ENCODE measurements around the gene CFAP47. TPM values are rescaled to one million over a fixed set of nuclear protein-coding genes. Genes with fewer than 3 reads are reported as not detected.
"Not testable (repeated sequence)": the region's sequence is repeated elsewhere in the genome, so short reads cannot be mapped to it uniquely, and the experiment has no call there.

Gene CFAP47
- total and polyA plus RNA-seq, 9 of the 15 experiments (the other 6 are each of a cell fraction or from before 2014, with no cell fraction given), result 0.06 to 0.29 (median 0.13) TPM

- CTCF ChIA-PET (ENCODE audit: low intra/inter-chr PET ratio); H3K79me2 ChIP-seq (ENCODE audit: control insufficient read depth, insufficient read depth, low read length); ATAC-seq; BruUV-seq (replicated peaks); DNase-seq (ENCODE audit: extremely low read depth in 1 of 4, low spot score in 3 of 4); H2AFZ ChIP-seq (ENCODE audit: low read depth, low read length); H3K27ac ChIP-seq (ENCODE audit: extremely low read depth, low read depth, low read length); H3K9ac ChIP-seq (ENCODE audit: insufficient read depth in 1 of 2, low read depth in 2 of 2, low read length in 2 of 2); FAIRE-seq; in situ Hi-C loops (cut with MboI); POLR2A ChIA-PET; H3K4me2 ChIP-seq (ENCODE audit: insufficient read depth, low read length); H3K36me3 ChIP-seq (ENCODE audit: control insufficient read depth, insufficient read depth, low read length); H3K4me1 ChIP-seq (replicated peaks in 1 of 2; ENCODE audit: control insufficient read depth in 2 of 2, insufficient read depth in 2 of 2, low read length in 2 of 2); H3K4me3 ChIP-seq; H4K20me1 ChIP-seq (replicated peaks; ENCODE audit: control insufficient read depth, insufficient read depth, low read length); H3K27me3 ChIP-seq (ENCODE audit: control insufficient read depth in 2 of 2, insufficient read depth in 2 of 2, low read length in 2 of 2); H3K9me3 ChIP-seq (replicated peaks; ENCODE audit: control insufficient read depth, insufficient read depth, low read depth, low read length); H3K9me1 ChIP-seq (ENCODE audit: control insufficient read depth, insufficient read depth, low read length); intact Hi-C loops (cut with micrococcal nuclease): not testable (repeated sequence)
- WGBS (ENCODE audit: insufficient coverage, low coverage, missing lambda C conversion rate), result 0% methylated on average over 4 of the region's 6 CpGs
Observed at GRCh38 chrX:35986816-35987215, 67.3 kb downstream of the CFAP47 start.

GRCh38 chrX:36007207-36007606 lies 87.7 kb downstream of the CFAP47 start:
- intact Hi-C loops (cut with micrococcal nuclease), result no loop called here
- CTCF ChIA-PET (ENCODE audit: low intra/inter-chr PET ratio), result no interaction called here
- BruUV-seq (replicated peaks), result no TSS peak
- Histone ChIP-seq H3K79me2 (ENCODE audit: control insufficient read depth, insufficient read depth, low read length) (no peaks in the 10 kb centered on the region), H4K20me1 (replicated peaks; ENCODE audit: control insufficient read depth, insufficient read depth, low read length) (no peaks in the 10 kb centered on the region), H3K9me3 (replicated peaks; ENCODE audit: control insufficient read depth, insufficient read depth, low read depth, low read length) (no peaks in the 10 kb centered on the region), H3K27me3 (ENCODE audit: control insufficient read depth in 2 of 2, insufficient read depth in 2 of 2, low read length in 2 of 2) (no peaks in the 10 kb centered on the region), H3K4me1 (replicated peaks in 1 of 2; ENCODE audit: control insufficient read depth in 2 of 2, insufficient read depth in 2 of 2, low read length in 2 of 2) (no peaks in the 10 kb centered on the region), H2AFZ (ENCODE audit: low read depth, low read length) (no peak overlapping the region), H3K27ac (ENCODE audit: extremely low read depth, low read depth, low read length) (no peak overlapping the region), H3K9me1 (ENCODE audit: control insufficient read depth, insufficient read depth, low read length) (no peaks in the 10 kb centered on the region), H3K36me3 (ENCODE audit: control insufficient read depth, insufficient read depth, low read length) (no peaks in the 10 kb centered on the region), H3K4me3 (no peak overlapping the region), H3K4me2 (ENCODE audit: insufficient read depth, low read length) (no peak overlapping the region), H3K9ac (ENCODE audit: insufficient read depth in 1 of 2, low read depth in 2 of 2, low read length in 2 of 2) (no peak overlapping the region)
- FAIRE-seq (no peak), DNase-seq (ENCODE audit: extremely low read depth in 1 of 4, low spot score in 3 of 4) (no peak), ATAC-seq (no peak)
- no peak for TF ChIP-seq IFI16 (CRISPR knock-in tag; IDR thresholded peaks at IDR 0.05)
- TF ChIP-seq BRD9 (IDR thresholded peaks at IDR 0.05; ENCODE audit: low read depth, partially characterized antibody), result no peak
- TF ChIP-seq PHF21A (IDR thresholded peaks at IDR 0.05; ENCODE audit: borderline replicate concordance, low read depth), result no peak
- TF ChIP-seq TAF9B (IDR thresholded peaks at IDR 0.05; ENCODE audit: partially characterized antibody), result no peak
- TF ChIP-seq ZKSCAN1 (IDR thresholded peaks at IDR 0.05; ENCODE audit: low read depth, low read length), result no peak
- no peak for TF ChIP-seq TAL1 (IDR thresholded peaks at IDR 0.05)
- no peak for TF ChIP-seq TCF7 (IDR thresholded peaks at IDR 0.05; ENCODE audit: borderline replicate concordance)
- no peak for TF ChIP-seq ZNF764 (CRISPR knock-in tag; IDR thresholded peaks at IDR 0.05; ENCODE audit: low read depth)
- in situ Hi-C loops (cut with MboI), result no loop called here
- WGBS (ENCODE audit: insufficient coverage, low coverage, missing lambda C conversion rate), result 2% methylated on average over 5 of the region's 5 CpGs
- POLR2A ChIA-PET, result no interaction called here

Measured in K562 (cell line).